ENCODE measurements around the gene TACC2.

Gene TACC2

GRCh38 chr10:122126763-122127659, 138.0 kb downstream of the TACC2 start:
- no peak for DNase-seq

- no peak for DNase-seq
These were observed 139.0 kb downstream of the TACC2 start for GRCh38 chr10:122127943-122128342.

- no peak for DNase-seq
These were observed 139.4 kb downstream of the TACC2 start for GRCh38 chr10:122128357-122128756.

- DNase-seq = no peak
These were observed 141.6 kb downstream of the TACC2 start for GRCh38 chr10:122130474-122131110.

- no peak for DNase-seq
These were observed 143.4 kb downstream of the TACC2 start for GRCh38 chr10:122132331-122132755.

- no peak for DNase-seq
These were observed 144.1 kb downstream of the TACC2 start for GRCh38 chr10:122132882-122133565.

GRCh38 chr10:122135251-122136025, 146.5 kb downstream of the TACC2 start:
- no peak for DNase-seq

GRCh38 chr10:122138831-122139625, 150.1 kb downstream of the TACC2 start:
- no peak for DNase-seq

- DNase-seq = no peak
These were observed 150.7 kb downstream of the TACC2 start for GRCh38 chr10:122139627-122140170.

- DNase-seq = no peak
These were observed 151.5 kb downstream of the TACC2 start for GRCh38 chr10:122140461-122140902.

- DNase-seq = no peak
These were observed 152.1 kb downstream of the TACC2 start for GRCh38 chr10:122140941-122141623.

- no peak for DNase-seq
These were observed 153.1 kb downstream of the TACC2 start for GRCh38 chr10:122141821-122142640.

- no peak for DNase-seq
These were observed 153.8 kb downstream of the TACC2 start for GRCh38 chr10:122142641-122143237.

GRCh38 chr10:122143238-122143841, 154.4 kb downstream of the TACC2 start:
- no peak for DNase-seq

GRCh38 chr10:122144199-122144598, 155.2 kb downstream of the TACC2 start:
- no peak for DNase-seq

GRCh38 chr10:122145113-122145512, 156.2 kb downstream of the TACC2 start:
- DNase-seq = no peak

GRCh38 chr10:122147663-122148062, 158.7 kb downstream of the TACC2 start:
- DNase-seq = no peak

GRCh38 chr10:122148876-122149560, 160.1 kb downstream of the TACC2 start:
- DNase-seq = no peak
